Measurements from ENCODE around the gene TTC38.
"Not testable (repeated sequence)": the region's sequence is repeated elsewhere in the genome, so short reads cannot be mapped to it uniquely, and the experiment has no call there.

Gene TTC38

DNA sequence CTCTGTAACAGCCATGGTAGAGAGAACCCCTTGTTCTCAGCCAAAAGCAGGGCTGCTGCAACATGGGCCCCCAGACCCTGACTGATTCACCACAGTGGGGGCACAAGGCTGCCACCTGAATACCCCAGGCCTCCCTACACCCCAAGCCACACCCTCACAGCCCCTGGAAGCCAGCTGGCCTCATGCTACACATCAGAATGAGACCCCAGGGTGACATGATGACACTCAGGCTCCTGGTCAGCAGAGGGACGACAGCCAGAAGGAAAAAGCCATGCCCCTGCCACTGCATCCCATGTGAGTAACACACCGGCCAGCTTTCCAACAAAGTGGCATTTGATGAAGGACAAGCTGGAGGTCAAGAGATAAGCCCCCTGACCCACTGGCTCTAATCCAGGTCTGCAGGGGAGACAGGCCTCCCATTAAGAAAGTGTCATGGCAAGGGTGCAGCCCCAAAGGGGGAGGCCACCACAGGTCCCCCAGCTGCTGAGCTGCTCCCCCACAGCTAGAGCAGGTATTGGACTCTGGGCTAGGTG lies 20.3 kb upstream of the TTC38 start:
- no peak for DNase-seq

DNA sequence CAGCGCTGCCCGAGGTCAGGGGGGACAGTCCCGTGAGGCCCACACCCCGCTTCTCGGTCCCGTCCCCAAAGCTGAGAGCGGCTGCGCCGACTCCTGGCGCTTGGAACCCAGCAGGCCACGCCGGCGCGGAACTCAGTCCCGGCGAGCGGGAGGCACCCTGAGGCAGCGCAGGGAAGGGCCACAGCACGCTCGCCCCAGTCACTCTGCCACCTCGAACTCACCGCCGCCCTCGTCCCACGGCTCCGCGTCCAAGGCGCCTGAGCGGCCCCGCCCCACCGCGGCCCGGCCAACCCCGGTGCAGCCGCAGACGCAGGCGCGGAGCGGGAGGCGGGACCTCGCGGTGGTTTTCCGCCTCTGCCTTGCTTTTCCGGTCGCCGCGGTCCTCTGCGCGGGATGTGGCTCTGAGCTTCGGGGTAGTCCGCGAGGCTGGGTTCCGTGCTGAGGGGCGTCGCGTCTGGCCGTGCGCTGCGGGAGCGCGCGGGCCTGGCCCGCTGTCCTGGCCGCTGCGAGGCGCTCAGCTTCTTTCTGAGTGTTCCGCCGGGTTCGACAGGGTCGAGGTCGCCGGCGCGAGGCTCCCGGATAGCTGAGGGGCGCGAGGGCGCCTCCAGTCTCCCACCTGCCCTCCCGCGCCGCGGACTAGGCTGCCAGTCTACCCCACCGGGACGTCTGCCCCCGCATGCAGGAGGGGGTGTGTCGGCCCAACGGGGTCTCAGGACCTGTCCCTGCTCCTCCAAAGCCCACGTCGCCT lies 17.6 kb upstream of the TTC38 start, which contains the start of gene CDPF1:
Gene CDPF1, minus strand, starts transcription at position 259 of the 748 bp plus-strand sequence. CDS start 2,009 bp downstream, outside the sequence.
- DNase-seq: peak; percentile 94

DNA sequence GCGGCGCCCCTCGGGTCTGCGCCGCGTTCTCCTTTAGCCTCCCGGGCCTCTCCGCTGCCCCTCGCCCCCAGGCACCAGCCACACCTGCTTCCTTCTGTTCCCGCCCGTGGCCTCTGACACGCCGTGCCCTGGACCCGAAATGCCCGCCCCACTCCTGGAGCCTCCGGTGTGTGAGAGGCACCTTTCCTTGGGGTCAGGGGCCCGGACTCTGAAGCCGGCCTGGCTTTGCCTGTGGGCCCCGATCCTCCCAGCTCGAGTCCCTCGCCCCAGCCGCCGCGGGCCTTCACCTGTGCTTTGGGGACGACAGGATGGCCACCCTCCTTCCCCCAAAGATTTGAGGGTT lies 17.1 kb upstream of the TTC38 start:
- DNase-seq: peak; percentile 12

DNA sequence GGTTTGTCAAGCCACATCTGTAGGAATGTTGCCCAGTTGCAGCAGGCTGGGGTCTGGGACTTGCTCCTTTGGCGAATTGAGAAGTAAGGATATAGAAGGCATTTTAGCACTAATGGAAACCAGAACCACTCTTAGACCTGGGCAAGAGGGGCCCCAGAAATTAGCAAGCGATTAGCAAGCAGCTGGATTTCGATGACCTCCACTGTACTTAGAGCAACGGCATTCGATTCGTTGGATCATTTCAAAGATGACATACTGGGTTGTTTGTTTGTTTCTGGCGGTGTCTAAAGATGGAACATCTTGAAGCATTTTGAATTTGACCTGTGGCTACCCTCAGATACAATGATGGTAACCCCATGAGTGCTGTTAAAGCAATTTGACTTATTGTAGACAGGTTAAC lies 16.5 kb upstream of the TTC38 start:
- DNase-seq: no peak

DNA sequence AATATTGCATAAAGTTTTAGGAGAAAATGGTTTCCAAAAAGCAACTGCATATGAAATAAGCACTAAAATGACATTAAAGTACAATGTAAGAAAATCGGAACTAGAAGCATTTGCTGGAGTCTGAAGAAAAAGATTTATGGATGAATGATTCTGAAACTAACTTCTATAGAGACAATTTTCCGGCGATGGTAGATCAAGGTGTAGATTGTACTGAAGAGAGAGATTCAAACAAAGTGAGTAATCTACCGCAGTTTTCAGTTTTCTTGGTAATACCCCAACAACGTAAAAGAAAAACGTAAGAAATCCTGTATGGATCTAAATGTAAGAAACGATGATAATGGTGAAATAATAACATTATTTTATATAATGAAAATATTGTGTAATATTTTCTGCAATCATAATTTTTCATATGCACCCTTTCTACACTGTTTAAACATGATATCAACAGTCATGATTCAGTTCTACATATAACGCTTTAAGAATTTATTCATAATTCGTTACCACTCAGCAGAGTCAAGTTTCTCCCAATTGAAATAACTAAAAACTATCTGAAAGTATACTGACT lies 15.9 kb upstream of the TTC38 start:
- no peak for DNase-seq

DNA sequence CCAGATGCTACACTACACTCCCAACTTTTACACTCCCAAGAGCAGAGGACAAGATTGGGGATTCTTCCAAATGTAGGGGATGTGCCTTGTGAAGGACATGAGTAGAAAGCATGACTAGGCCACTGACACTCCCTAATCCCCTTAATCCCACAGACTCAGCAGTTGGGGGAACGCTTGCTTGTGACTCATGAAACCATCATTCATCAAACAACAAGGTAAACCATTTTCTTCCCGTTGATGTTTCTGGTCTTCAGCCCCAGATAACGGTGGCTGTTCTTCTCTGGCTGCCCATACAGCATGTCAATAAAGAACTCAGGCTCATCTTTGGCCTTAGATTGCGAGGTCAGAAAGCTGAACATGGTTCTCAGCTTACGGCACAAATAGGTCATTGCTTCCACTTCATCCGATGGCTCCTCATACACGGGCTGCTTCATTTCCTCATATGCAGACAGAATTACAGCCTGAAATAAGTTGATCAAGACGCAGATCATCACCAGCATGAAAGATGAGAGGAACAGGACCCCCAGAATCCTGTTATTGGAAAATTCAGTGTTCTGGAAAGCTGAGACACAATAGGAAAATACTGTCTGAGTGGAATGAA lies 11.3 kb upstream of the TTC38 start:
- DNase-seq: no peak

DNA sequence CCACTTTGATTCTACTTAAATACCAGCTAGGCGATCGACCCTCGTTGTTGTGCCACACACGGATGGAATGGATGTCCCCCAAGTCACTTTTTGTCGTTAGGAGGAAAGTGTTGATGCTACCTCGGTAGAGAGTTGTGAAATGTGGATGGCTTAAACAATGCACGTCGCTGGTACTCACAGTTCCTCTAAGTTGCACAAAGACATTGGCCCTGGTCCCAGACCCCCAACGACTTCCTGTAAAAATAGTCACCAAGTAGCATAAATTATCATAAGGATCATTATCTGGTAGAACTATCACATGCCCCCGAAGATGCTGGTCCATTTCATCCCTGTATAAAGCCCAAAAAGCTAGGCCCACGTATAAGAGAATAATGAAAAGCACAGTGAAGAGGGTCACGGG lies 8.4 kb upstream of the TTC38 start:
- no peak for DNase-seq

DNA sequence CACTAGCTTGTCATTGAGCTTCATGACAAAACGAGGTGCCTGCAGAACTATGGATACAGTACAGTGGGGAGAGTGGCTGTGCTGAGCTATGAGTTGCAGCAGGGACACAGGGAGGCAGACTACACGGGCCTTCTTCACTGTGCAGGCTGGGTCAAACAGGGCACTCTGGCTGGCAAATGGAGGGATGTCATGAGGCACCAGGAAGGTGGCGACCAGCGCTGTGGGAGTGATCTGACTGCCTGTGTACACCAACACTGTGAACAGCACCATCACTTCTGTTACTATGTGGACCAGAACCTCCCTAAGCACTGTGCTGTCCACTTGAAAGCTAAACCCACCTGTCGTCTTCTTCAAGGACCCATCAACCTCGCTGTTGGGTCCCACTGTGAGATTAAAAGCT lies 7.8 kb upstream of the TTC38 start:
- DNase-seq: no peak

DNA sequence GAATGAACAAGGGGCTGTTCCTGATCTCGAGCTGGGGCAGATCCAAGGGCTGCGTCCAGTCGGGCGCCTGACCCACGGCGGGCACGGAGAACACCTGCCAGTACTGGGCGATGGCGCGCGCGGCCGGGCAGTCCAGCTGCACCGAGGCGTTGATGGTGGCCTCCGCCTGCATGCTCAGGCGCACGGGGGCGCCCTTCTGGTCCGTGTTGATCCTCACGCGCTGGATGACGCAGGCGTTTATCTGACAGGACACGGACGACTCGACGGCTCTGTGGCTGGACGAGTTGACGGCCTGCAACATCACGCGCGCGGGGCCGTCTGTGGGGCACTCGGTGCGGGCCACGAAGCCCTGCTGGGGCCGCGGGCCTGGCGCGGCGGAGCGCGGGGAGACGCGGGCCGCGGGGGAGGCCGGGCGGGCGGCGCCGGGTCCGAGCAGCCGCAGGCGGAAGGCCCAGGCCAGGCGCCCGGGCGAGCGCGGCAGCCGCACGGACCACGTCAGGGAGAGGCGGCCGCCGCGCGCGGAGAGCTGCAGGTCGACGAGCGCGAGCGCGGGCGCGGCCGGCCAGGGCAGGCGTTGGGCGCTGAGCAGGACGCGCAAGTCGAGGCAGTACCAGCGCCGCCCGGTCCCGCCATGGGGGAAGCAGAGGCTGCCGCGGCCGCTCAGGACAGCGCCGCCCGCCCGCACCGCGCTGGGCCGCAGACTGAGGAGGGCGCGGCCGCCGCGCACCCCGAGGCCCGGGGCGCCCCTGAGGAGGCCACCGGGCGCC lies 5.2 kb upstream of the TTC38 start:
- DNase-seq: peak; percentile 28

DNA sequence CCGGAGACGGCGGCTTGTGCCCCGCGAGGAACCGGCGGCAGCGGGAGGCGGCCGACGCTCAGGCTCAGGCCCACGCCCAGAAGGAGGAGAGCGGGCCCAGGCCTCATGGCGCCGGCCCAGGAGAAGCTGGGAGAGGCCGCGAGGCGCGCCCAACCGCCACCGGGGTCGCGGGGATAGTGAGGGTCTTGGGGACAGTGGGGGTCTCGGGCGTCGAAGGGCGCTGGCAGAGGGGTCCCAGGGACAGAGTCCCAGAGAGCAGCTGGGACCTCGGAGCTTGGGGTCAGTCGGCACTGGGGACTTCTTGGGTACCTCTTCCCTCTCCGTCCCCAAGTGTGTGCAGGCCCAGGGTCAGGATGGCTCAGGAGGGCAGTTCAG lies 4.6 kb upstream of the TTC38 start, which contains the start of gene PKDREJ:
Gene PKDREJ, minus strand, starts transcription at position 128 of the 375 bp plus-strand sequence. Its CDS starts 21 bp downstream, at position 107.
- no peak for DNase-seq

DNA sequence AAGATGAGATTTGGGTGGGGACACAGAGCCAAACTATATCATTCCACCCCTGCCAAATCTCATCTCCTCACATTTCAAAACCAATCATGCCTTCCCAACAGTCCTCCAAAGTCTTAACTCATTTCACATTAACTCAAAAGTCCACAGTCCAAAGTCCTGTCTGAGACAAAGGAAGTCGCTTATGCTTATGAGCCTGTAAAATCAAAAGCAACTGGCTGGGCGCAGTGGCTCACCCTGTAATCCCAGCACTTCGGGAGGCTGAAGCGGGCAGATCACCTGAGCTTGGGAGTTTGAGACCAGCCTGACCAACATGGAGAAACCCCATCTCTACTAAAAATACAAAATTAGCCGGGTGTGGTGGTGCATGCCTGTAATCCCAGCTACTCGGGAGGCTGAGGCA lies 3.3 kb upstream of the TTC38 start:
- DNase-seq: not testable (repeated sequence)

DNA sequence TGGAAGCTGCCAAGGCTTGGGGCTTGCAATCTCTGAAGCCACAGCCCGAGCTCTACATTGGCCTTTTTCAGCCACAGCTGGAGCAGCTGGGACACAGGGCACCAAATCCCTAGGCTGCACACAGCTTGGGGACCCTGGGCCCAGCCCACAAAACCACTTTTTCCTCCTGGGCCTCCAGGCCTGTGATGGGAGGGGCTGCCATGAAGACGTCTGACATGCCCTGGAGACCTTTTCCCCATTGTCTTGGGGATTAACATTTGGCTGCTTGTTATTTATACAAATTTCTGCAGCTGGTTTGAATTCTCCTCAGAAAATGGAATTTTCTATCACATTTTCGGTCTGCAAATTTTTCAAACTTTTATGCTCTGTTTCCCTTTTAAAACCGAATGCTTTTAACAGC lies 2.2 kb upstream of the TTC38 start:
- not testable (repeated sequence) for DNase-seq

DNA sequence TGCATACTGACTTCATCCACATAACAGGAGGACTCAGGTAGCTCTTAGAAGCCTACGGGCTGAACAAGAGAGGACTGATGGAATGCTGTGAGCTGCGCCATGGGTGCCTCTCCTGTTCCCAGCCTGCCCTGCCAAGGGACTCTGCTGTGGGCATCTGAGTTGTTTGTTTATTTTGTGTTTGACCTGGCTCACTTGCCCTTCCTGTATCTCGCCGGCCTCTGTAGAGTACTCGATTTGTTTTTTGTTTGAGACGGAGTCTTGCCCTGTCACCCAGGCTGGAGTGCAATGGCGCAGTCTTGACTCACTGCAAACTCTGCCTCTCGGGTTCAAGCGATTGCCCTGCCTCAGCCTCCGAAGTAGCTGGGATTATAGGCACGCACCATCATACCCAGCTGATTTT lies 1.8 kb downstream of the TTC38 start:
- DNase-seq: no peak

DNA sequence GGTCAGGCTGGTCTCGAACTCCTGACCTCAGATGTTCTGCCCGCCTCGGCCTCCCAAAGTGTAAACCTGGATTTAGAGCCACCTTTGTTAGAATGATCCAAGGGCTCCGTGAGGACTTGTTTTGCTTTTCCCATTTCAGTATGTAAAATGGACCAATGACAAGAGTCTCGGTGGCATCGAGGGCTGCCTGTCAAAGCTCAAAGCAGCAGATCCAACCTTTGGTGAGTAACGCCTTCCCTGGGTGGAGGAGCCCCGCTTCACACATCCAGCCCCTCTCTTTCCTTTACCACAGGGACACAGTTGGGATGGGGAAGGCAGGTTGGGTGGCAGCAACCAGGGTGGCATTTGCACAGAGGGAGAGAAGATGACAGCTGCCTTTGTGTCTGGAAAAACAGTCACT lies 4.4 kb downstream of the TTC38 start:
- DNase-seq: no peak

DNA sequence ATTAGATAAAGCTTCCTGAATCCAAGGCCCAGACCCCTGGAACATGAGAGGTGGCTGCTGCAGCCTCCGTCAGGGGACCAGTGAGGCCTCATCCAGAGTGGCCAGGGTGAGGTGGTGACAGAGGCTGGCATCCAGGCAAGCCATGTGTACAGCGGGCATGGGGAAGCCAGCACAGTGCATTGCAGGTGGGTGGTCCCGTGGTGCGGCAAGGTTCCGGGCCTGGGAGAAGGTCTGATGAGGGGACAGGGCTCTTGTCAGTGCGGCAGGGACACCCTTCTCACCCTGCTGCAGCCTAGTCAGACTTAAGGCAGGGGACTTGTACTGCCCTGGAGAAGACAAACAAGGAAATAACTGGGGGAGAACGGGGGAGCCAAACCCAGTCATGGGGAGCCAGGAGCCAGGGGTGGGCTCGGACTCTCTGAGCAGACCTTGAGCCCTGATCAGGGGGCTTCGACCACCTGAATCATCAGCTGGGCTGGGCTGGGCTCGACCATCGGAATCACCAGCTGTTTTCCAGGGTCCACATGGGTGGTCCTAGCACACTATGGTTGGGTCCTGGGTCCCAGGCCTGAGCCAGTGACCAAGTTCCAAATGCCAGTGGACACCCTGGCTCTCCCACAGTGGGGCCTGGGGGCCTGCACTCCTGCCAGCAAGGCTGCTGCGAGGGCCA lies 5.1 kb downstream of the TTC38 start:
- no peak for DNase-seq

DNA sequence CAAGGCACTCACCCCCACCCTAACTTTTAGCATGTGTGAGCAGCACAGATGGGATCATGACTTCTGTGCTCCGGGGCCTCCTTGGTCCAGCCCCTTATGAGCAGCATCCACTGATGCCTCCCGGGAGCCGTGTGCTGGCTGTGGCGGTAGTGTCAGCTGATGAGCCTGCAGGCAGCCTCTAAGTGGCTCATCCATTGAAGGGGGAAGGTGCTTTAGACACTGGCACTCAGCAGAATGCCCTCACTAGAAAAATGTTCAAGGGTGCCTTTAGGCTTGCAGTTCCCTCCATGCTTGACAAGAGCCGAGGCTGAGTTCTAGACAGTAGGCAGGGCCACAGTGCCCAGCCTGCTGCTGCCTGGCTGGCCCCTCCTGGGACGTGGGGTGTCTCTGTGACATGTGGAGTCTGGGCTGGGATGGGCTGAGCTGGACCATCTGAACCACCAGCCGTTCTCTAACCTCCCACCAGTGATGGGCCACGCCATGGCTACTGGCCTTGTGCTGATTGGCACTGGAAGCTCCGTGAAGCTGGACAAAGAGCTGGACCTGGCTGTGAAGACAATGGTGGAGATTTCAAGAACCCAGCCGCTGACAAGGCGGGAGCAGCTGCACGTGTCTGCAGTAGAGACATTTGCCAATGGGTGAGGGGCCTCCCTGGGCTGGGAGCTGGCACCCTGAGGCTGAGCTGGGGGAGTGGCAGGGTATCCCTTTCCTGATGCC lies 5.8 kb downstream of the TTC38 start:
- no peak for DNase-seq

DNA sequence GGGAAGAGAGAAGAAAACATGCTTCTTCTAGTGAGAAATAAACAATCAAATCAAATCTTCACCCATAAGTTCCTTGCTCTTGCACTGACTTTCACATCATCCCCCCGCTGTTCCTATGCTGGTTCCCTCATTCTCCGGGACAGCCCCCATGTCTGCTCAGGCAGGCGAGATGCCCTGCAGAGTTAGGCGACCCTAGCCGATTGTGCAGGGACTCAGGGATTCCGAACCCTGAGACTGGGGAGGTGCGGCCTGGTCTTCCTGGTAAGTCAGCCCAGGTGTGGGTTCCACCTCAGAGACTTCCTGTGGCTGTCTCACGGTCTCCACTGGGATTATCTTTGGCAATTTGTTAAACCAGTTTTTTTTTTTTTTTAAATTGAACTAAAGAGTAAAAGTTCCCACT lies 6.6 kb downstream of the TTC38 start:
- no peak for DNase-seq

DNA sequence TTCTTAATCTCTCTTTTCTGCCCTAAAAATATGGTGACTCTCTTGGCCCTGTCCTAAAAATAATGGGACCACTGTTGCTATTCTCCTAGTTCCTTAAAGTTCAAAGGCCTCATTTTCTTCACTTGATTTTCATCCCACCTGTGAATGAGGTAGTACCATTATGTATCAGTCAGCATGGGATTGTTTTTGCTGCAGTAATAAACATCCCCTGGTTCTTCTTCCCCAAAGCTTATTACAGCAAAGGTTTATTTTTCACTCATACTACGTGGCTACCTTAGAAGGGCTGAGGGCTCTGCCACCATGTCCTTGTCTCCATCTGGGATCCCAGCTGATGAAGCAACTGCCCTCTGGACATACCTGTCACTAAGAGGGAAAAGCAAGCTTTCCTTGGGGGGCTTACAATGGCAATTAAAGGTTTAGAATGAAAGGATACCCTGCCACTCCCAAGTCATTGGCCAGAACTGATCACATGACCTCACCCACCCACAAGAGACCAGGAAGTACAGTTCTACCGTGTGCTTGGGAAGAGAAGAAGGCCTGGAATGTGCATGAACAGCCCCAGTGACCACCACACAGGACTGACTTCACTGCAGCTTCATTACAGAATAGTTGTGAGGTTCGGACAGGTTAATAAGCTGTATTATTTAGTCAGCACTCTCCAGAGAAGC lies 7.8 kb downstream of the TTC38 start:
- DNase-seq: no peak

DNA sequence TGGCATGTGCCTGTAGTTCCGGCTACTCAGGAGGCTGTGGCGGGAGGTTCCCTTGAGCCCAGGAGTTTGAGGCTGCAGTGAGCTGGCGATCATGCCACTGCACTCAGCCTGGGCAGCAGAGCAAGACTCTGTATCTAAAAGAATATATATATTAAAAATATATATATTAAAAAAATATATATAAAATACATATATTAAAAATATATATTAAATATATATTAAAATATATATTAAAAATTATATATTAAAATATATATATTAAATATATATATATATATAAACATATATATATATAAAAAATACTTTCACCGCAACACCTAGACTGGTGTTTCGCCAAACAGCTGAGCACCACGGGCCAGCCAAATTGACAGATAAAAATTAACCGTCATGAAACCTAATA lies 8.8 kb downstream of the TTC38 start:
- DNase-seq: no peak

DNA sequence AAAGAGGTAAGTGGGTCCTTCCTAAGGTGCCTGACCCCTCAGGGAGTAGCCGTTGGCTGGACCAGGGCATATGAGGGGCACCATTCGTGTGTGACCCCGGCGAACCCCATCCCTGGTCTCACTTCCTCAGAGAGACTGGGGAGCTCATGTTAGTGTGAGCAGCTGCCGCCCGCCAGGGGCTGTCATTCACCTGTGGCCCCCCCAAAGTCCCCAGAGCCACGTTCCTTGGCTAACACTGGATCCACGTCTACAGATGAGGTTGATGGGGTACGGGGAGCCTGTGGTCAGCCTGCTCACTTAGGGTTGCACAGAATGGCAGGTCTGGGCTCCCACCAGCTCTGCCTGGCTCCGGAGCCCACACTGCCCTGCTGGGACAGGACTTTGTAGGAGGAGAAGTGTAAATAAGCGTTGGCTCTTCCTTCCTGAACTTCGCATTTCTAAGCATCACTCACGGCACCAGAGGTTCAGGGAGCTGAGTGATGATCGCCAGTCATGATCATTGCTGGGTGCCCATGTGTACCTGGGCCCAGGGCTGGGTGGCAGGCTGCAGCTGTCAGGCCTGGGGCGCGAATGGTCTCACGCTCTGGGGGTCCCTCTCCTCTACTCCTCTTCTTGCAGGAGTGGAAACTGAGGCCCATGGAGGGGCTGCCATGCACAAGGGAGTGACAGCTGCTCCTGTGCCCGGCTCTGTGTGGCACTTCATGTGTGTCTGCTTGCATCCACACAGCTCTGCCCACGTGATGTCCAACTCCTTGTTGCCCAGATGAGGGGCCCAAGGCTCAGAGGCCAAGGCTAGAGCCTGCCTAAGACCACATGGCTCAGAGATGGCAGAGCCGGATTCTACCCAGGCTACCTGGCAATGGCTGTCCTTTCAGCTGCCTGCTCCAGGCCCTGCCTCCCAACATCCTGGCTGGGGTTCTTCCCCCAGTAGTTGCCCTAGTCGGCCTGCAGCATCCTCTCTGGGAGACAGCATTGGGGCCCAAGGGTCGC lies 11.1 kb downstream of the TTC38 start:
- DNase-seq: no peak

Measured in stimulated activated CD4-positive, alpha-beta T cell treated with anti-CD3 and anti-CD28 coated beads, Interleukin-4, amount 100 ng/mL, for 1 hour (primary cell).